Hepatocyte (in vitro differentiated cells): ENCODE measurements around the gene SLC43A2. TPM values are rescaled to one million over a fixed set of nuclear protein-coding genes. Genes with fewer than 3 reads are reported as not detected.
"Not testable (repeated sequence)": the region's sequence is repeated elsewhere in the genome, so short reads cannot be mapped to it uniquely, and the experiment has no call there.

Experiments
- DNase-seq: peaks from one replicate; pipeline ENCODE4 v3.0.0-alpha.2; 2016; ENCODE audit warnings: low spot score
- H2AFZ ChIP-seq: fragments of 200-600 bp; sonication (generic); 2 replicates; pipeline ENCODE4 v1.6.0; 2016; ENCODE audit warnings: antibody characterized with exemption, mild to moderate bottlenecking
- H3K27ac ChIP-seq: fragments of 200-600 bp; sonication (generic); 2 replicates; pipeline ENCODE4 v1.5.1; 2016; ENCODE audit warnings: mild to moderate bottlenecking
- H3K27me3 ChIP-seq: fragments of 200-600 bp; sonication (generic); 2 replicates; pipeline ENCODE4 v1.6.1; 2016
- H3K36me3 ChIP-seq: fragments of 200-600 bp; sonication (generic); replicated peaks from 2 replicates; pipeline ENCODE4 v1.5.1; 2016; ENCODE audit warnings: low read depth; ENCODE audit not compliant: insufficient read depth
- H3K4me1 ChIP-seq: fragments of 200-600 bp; sonication (generic); 2 replicates; pipeline ENCODE4 v1.5.1; 2016; ENCODE audit warnings: mild to moderate bottlenecking, moderate library complexity; ENCODE audit not compliant: insufficient read depth
- H3K4me2 ChIP-seq: fragments of 200-600 bp; sonication (generic); 2 replicates; pipeline ENCODE4 v1.6.0; 2016
- H3K4me3 ChIP-seq: fragments of 200-600 bp; sonication (generic); 2 replicates; pipeline ENCODE4 v1.5.1; 2016; ENCODE audit warnings: mild to moderate bottlenecking
- H3K79me2 ChIP-seq: fragments of 200-600 bp; sonication (generic); 2 replicates; pipeline ENCODE4 v1.6.0; 2017; ENCODE audit warnings: mild to moderate bottlenecking
- H3K9me2 ChIP-seq: fragments of 200-600 bp; sonication (generic); replicated peaks from 2 replicates; pipeline ENCODE4 v1.6.0; 2017; ENCODE audit warnings: mild to moderate bottlenecking; ENCODE audit not compliant: insufficient read depth
- H3K9me3 ChIP-seq: fragments of 200-600 bp; sonication (generic); 2 replicates; pipeline ENCODE4 v1.5.1; 2016; ENCODE audit warnings: low read depth, mild to moderate bottlenecking
- H4K20me1 ChIP-seq: fragments of 200-600 bp; sonication (generic); 2 replicates; pipeline ENCODE4 v1.6.0; 2016; ENCODE audit warnings: mild to moderate bottlenecking; ENCODE audit not compliant: insufficient read depth, poor library complexity, severe bottlenecking
- EZH2 ChIP-seq: fragments of 200-600 bp; sonication (generic); IDR thresholded peaks from 2 replicates; pipeline ENCODE4 v1.6.1; 2016; ENCODE audit warnings: antibody characterized with exemption, mild to moderate bottlenecking, borderline replicate concordance
- EZH2phosphoT487 ChIP-seq: fragments of 200-600 bp; sonication (generic); IDR thresholded peaks from one replicate; pipeline ENCODE4 v1.6.1; 2018; ENCODE audit warnings: antibody characterized with exemption, mild to moderate bottlenecking, low read depth, moderate library complexity; ENCODE audit not compliant: unreplicated experiment, severe bottlenecking
- WGBS: methylation state at CpG from one replicate; pipeline ENCODE4 v1.1.6; 2016; ENCODE audit warnings: low lambda C conversion rate; ENCODE audit errors: missing lambda C conversion rate; 5-methylcytosine and 5-hydroxymethylcytosine counted together
- polyA plus RNA-seq: library from polyadenylated mRNA; unstranded; fragments of >200 nt; fragmentation: Nextera tagmentation; extraction: Ambion mirVana; gene quantifications from 2 replicates; pipeline ENCODE4 v1.2.1, GENCODE V29; 2016
- total RNA-seq: library from RNA; depleted of rRNA; stranded (reverse); fragments of >200 nt; gene quantifications from 2 replicates; pipeline ENCODE4 v1.2.3, GENCODE V29; 2014
- TF ChIP-seq, protein P1 (sequence below): fragments of 200-600 bp; sonication (generic); IDR thresholded peaks from 2 replicates; pipeline ENCODE4 v1.5.1; 2016; ENCODE audit warnings: antibody characterized with exemption, mild to moderate bottlenecking; ENCODE audit not compliant: poor library complexity

SLC43A2 gene
- total and polyA plus RNA-seq, 2 experiments from 2014 or later: 6.0 to 10.2 TPM

DNA sequence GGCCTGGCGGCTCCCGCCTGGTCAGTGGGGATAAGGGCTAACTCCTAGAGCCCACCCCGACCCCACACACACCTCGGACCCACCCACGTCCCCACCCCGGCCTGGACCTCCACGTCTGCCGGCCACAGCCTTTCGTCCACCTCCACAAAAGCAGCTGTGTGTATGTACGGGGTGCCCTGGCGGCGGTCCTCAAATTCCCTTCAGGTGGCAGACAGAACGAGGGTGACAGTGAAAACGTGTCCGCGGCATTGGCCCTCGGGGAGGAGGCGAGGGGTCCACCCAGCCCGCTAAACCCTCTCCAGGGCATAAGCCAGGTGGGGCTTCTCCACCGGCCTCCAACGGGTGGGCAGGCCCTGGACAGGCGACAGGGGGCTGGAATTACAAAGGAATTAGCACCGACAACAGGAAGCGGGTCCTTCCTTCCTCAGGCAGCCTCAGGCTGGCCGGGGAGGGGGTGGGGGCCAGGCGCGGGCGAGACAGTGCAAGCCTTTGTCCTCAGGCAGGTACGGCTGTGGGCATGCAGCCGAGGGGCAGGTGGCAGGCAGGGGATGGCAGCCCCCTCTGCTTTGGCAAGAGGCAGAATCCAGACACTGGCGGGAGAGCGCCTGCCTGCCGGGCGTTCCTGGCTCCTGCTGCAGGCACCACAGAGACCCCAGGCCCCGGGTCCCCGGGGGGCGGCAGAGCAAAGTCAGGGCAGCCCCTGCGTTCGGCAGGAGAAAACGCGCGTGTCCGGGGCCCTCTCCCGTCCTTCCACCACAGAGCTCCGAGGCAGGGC, 53.8 kb downstream of the SLC43A2 start:
- Histone ChIP-seq H3K4me1 (peaks cover 9% of the 10 kb centered on the region), H3K9me3 (no peaks in the 10 kb centered on the region), H3K9me2 (no peaks in the 10 kb centered on the region), H2AFZ (no peak overlapping the region), H4K20me1 (no peaks in the 10 kb centered on the region), H3K4me2 (no peak overlapping the region), H3K36me3 (no peaks in the 10 kb centered on the region), H3K27me3 (no peaks in the 10 kb centered on the region), H3K27ac (no peak overlapping the region), H3K4me3 (no peak overlapping the region), H3K79me2 (no peaks in the 10 kb centered on the region)
- peak; percentile 2 for DNase-seq
- whole genome bisulfite sequencing: 64% methylated on average over 31 of the region's 45 CpGs
- no peak for TF ChIP-seq EZH2
- TF ChIP-seq, protein P1, sequence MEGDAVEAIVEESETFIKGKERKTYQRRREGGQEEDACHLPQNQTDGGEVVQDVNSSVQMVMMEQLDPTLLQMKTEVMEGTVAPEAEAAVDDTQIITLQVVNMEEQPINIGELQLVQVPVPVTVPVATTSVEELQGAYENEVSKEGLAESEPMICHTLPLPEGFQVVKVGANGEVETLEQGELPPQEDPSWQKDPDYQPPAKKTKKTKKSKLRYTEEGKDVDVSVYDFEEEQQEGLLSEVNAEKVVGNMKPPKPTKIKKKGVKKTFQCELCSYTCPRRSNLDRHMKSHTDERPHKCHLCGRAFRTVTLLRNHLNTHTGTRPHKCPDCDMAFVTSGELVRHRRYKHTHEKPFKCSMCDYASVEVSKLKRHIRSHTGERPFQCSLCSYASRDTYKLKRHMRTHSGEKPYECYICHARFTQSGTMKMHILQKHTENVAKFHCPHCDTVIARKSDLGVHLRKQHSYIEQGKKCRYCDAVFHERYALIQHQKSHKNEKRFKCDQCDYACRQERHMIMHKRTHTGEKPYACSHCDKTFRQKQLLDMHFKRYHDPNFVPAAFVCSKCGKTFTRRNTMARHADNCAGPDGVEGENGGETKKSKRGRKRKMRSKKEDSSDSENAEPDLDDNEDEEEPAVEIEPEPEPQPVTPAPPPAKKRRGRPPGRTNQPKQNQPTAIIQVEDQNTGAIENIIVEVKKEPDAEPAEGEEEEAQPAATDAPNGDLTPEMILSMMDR: no peak
- TF ChIP-seq EZH2phosphoT487: no peak

DNA sequence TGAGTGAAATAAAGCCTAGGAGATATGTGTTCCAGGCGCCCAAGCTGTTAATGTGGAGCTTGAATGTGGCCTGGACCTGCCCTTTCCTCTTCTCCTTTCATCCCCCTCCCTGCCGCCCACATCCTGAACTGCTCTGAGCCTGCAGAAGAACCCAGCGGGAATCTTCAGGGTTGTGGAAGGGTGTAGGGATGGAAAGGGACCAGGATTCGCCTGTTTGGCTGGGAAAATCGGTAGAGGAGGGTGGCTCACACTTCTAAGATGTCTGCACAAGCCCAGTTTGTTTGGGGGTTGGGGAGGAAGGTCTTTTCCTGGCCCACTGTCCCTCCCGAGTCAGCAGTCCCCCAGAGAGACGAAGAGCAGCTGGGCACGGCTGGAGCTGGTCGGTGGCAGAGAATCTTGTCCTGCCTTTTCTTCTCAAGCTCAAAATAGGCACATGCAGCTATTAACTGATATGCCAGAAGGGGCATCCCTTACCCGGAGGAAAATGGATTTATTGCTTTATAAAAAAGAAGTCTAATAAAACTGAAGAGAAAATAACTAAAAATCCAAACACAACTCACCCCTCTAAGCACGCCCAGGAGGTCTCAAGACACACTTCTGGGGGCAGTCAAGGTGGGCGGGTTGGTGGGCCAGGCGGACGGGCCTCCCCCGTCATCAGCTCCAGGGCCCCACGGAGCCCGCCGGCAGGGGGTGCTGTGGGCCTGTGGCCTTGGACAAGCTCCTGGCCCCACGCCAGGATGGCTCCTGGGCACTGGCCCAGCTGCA, 54.5 kb downstream of the SLC43A2 start:
- peak; percentile 94 for DNase-seq
- no peak overlapping the region for H2AFZ ChIP-seq

DNA sequence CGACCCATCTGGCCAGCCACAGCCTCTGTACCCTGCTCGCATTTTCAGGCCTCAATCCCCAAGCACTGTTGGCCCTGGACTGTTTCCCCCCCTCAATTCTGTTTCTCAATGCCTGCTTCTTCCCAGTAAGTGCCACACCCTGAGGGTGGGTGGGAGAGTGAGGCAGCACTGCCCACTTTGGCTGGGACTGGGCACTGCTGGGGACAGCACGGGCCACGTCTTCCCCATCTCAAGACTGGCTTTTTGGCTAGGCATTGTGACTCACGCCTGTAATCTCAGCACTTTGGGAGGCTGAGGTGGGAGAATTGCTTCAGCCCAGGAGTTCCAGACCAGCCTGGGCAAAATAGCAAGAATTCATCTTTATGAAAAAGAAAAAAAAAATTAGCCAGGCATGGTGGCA, 56.0 kb downstream of the SLC43A2 start:
- WGBS: 91% methylated on average over 5 of the region's 5 CpGs
- DNase-seq, H3K9me3 ChIP-seq, H3K27ac ChIP-seq, H3K9me2 ChIP-seq, H4K20me1 ChIP-seq, H3K27me3 ChIP-seq, H3K4me2 ChIP-seq, H3K79me2 ChIP-seq, H2AFZ ChIP-seq, H3K4me1 ChIP-seq, H3K36me3 ChIP-seq, H3K4me3 ChIP-seq: not testable (repeated sequence)

More for the DNA sequence above, 54.5 kb downstream of the SLC43A2 start:
- Histone ChIP-seq H3K27ac (no peak overlapping the region), H3K4me3 (no peak overlapping the region), H3K79me2 (no peaks in the 10 kb centered on the region), H3K36me3 (no peaks in the 10 kb centered on the region), H3K4me2 (no peak overlapping the region), H3K27me3 (no peaks in the 10 kb centered on the region), H3K4me1 (peaks cover 9% of the 10 kb centered on the region), H3K9me3 (no peaks in the 10 kb centered on the region), H4K20me1 (no peaks in the 10 kb centered on the region), H3K9me2 (no peaks in the 10 kb centered on the region)
- WGBS: 58% methylated on average over 18 of the region's 19 CpGs
- TF ChIP-seq, protein P1: peak; percentile 89
- no peak for TF ChIP-seq EZH2

DNA sequence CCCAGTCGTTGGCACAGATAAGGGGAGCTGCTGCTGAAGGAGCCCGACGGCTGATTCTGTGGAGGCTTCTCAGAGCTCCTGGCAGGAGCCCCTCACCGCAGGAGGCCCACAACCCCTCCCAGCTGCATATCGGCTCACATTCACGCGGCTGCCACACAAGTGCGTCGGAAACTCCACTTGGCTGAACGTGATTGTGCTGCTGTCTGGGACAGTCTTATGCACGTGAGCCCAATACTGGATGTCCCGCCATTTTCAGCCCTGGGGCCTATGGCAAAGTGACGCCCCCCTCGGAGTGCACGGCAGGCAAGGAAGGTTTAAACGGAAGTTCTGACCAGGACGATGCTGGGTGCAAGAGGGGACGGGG, 57.3 kb downstream of the SLC43A2 start:
- Histone ChIP-seq H3K79me2 (no peaks in the 10 kb centered on the region), H3K9me3 (no peaks in the 10 kb centered on the region), H3K9me2 (no peaks in the 10 kb centered on the region), H2AFZ (no peak overlapping the region), H3K4me1 (peaks cover 9% of the 10 kb centered on the region), H3K36me3 (no peaks in the 10 kb centered on the region), H3K27ac (no peak overlapping the region), H3K4me3 (no peak overlapping the region), H3K4me2 (no peak overlapping the region), H4K20me1 (no peaks in the 10 kb centered on the region), H3K27me3 (no peaks in the 10 kb centered on the region)
- peak; percentile 6 for DNase-seq
- 82% methylated on average over 18 of the region's 18 CpGs for WGBS
- TF ChIP-seq EZH2 (no peak), EZH2phosphoT487 (no peak)
- TF ChIP-seq, protein P1: no peak
